Hypothalamus (tissue), 51 donors: ENCODE data around the gene FGR.
"Not testable (repeated sequence)": the region's sequence is repeated elsewhere in the genome, so short reads cannot be mapped to it uniquely, and the experiment has no call there.

Experiments used
- DNase-seq, 51 donors: peaks; one replicate each; lab custom pipeline; 2025; lab: John Stamatoyannopoulos, UW

Gene FGR

GRCh38 chr1:27638047-27638734 is 3.2 kb upstream of the FGR start:
- no peak for DNase-seq

- no peak for DNase-seq
Measured at GRCh38 chr1:27635396-27636142, 584 bp upstream of the FGR start.

DNA sequence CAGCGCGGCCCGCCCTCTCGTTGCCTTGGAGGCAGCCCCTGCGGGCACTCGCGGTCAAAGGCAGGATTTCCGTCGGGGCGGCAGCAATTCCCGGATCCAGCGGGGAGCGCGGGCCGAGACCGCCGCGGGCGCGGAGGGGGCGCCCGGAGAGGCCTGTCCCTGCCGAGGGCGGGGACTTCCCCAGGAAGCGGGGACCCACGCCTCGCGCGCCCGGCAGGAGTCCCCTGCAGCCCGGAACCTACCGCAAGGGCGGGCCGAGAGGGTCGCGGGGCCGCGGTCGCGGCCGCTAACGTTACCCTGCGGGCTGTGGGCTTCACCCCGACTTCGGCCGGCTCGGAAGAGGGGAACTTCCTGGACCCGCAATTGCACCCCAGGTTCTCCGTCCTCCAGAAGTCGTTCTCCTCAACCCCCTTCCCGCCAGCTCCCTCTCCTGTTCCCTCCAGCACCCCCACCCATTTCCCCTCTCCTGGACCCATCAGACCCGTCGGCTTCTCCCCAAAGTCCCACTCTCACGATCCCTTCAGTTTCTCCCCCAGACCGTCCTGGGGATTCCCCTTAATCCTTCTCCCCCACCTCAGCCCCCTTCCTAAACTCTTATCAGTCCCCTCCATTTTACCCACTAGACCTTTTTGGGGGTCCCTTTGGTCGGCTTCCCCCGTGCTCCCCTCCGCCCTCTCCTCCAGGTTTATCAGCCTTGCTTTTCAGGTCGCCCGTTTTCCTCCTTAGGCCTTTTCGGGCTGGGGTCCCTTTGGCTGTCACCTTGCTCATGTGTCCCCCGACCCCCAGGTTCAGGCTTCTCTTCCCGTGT is 604 bp downstream of the FGR start:
- peak in 2 of 51 donors; percentile 4 to 20 for DNase-seq

- no peak for DNase-seq
Measured at GRCh38 chr1:27633640-27634176, 1.3 kb downstream of the FGR start.

- DNase-seq, result no peak
Measured at GRCh38 chr1:27633298-27633610, 1.7 kb downstream of the FGR start.

- no peak for DNase-seq
Measured at GRCh38 chr1:27632387-27633297, 2.3 kb downstream of the FGR start.

DNA sequence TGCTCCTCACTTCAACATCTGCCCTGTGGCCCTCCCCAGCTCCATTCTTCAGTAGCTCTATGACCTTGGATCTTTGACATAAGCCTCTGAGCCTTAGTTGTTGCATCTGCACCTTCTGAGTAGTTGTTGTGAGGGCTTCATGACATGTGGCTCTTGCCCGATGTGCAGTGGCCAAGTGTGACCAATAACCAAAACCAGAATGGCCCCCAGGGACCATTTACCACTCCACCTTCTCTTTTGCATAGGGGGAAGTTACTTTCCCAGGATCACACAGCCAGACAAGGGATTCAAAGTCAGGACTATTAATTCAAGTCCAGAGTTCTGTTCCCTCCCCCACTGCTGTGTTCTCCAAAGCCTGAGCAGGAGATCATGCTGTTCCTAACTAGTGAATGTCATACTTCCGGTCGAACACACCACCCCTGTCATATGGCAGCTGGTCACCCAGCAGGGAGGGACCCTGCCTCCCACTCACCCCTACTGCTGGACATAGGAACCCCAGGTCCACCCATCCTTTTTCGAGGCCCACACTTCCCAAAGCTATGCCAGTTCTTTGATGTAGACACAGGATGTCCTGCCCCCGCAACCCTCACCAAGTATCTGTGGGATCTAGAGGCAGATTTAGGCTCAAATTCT is 4.0 kb downstream of the FGR start:
- DNase-seq, result no peak

DNA sequence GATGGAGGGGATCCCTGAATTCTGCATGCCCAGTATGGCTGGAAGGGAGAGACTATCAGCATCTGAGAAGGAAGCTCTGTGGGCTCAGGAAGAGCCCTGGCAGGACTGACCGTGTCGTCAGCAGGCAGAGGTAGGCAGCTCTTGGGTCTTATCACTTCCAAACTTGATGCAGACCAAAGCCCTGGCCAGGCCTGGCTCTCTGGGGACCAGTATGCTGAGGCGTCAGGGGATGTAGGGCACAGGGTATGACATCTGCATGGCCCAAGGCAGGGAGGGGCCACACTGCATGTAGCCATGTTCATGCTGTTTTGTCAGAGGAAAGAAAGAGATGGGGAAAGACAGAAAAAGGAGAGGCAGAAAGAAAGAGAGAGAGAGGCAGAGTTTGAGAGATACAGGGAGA is 6.3 kb downstream of the FGR start:
- DNase-seq, result no peak

GRCh38 chr1:27627733-27628132 is 7.3 kb downstream of the FGR start:
- not testable (repeated sequence) for DNase-seq

- DNase-seq, result no peak
Measured at GRCh38 chr1:27627061-27627460, 7.9 kb downstream of the FGR start.

- DNase-seq, result no peak
Measured at GRCh38 chr1:27626031-27626935, 8.7 kb downstream of the FGR start.

DNA sequence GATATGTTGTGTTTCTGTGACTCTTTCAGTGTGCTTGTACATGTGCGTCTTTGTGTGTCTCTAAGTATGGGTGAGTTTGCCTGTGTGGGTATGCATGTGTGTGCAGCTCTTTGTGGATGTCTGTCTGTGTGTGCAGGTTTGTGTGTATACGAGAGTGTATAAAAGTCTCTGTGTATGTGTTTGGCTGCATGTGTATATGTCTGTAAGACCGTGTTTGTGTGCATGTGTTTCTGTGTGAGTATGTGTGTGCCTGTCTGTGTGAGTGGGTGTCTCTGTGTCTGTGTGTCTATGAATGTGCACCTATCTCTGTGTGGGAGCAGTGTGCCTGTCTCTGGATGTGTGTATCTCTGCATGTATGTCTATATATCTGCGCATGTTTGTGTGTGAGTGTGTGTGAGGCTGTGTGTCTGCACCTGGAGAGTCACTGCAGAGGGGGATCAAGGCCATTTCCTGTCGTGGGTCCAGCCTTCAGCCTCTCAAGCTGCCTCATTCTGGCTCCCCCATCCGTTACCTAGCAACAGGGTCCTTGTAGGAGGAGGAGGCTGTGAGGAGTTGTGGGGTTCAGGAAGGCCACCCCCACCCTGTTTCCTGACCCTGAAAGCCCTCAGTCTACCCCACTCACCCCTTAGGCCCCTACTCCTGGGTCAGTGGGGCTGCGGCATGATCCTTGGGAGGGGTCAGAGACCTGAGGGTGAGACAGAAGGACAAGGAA is 10.4 kb downstream of the FGR start:
- peak in 7 of 51 donors; percentile 10 to 46 (median 33) for DNase-seq

- no peak for DNase-seq
Measured at GRCh38 chr1:27623327-27624212, 11.4 kb downstream of the FGR start.

DNA sequence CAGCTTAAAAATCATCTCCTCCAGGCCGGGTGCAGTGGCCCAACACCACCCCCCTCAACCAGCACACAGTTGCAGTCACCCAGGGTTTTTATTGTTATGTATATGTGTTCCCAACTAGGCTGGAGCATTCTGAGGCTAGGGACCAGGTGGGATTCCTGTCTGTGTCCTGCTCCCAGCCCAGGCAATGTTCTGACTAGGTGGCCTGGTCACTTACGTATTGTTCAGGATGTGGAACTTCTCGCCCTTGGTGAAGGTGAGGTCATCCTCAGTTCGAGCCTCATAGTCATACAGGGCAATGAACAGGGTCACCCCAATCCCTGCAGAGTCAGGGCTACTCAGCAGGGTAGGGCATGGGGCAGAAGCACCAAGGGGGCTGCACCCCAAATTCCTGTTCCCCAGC is 12.2 kb downstream of the FGR start:
- no peak for DNase-seq

GRCh38 chr1:27621051-27621920 is 13.7 kb downstream of the FGR start:
- DNase-seq, result no peak
